GM13976 (cell line): ENCODE results near the gene AGAP1.

Source experiments
- DNase-seq: peaks from one replicate; pipeline ENCODE4 v3.0.0; 2012; ENCODE audit warnings: low spot score
- in situ Hi-C: fragments of 300-500 bp; cut with MboI; formaldehyde crosslinking; loops from one replicate; pipeline ENCODE4 v1.12.0; 2022; ENCODE audit warnings: low sequenced_read_pairs, mixed read lengths, inconsistent platforms; ENCODE audit not compliant: unreplicated experiment
- TF ChIP-seq, protein P1 (sequence below): IDR thresholded peaks from 2 replicates; pipeline ENCODE4 v1.5.1; 2012; ENCODE audit warnings: borderline replicate concordance, mild to moderate bottlenecking; ENCODE audit not compliant: insufficient read depth; ENCODE audit errors: extremely low read depth, missing control alignments, control extremely low read depth

AGAP1 gene

GRCh38 chr2:235934059-235934773 is 440.4 kb downstream of the AGAP1 start:
- DNase-seq: no peak
- in situ Hi-C loops: no loop called here
- TF ChIP-seq, protein P1, sequence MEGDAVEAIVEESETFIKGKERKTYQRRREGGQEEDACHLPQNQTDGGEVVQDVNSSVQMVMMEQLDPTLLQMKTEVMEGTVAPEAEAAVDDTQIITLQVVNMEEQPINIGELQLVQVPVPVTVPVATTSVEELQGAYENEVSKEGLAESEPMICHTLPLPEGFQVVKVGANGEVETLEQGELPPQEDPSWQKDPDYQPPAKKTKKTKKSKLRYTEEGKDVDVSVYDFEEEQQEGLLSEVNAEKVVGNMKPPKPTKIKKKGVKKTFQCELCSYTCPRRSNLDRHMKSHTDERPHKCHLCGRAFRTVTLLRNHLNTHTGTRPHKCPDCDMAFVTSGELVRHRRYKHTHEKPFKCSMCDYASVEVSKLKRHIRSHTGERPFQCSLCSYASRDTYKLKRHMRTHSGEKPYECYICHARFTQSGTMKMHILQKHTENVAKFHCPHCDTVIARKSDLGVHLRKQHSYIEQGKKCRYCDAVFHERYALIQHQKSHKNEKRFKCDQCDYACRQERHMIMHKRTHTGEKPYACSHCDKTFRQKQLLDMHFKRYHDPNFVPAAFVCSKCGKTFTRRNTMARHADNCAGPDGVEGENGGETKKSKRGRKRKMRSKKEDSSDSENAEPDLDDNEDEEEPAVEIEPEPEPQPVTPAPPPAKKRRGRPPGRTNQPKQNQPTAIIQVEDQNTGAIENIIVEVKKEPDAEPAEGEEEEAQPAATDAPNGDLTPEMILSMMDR: no peak

DNA sequence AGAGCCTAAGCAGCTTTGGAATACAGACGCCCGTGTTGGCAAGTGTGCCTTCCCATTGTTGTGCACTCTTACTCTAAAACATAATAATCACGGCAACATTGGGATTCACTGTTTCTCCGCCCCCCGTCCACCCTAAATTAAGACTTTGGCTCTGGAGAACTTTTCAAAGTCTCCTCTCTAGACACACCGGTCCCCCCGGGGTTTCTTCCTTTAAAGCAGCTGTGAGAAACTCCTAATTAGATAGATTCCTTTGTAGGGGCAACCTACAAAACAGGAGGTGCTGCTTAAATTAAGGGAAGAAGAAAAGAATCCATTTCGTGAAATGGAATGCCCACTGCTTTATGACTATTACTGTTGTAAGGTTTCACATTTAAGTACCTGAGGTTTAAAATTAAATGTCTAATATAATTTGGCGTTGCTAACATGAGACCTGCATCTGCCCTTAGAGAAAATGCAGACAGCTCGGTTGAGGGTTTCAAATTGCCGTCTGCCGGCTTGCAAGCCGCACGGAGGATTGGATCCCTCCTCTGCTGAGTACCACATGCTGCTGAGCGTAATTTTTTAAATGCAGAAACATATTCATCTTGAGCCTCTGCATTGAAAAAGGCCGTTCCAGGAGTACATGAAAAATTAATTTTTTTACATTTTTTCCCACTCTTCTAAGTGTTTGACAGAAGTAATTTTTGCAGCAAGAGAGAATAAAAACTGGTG is 441.1 kb downstream of the AGAP1 start:
- TF ChIP-seq, protein P1: no peak
- in situ Hi-C loops: no loop called here
- no peak for DNase-seq

- DNase-seq: no peak
- TF ChIP-seq, protein P1: no peak
- in situ Hi-C loops: no loop called here
Measured at GRCh38 chr2:235935773-235936172, 441.9 kb downstream of the AGAP1 start.

- in situ Hi-C loops: no loop called here
- TF ChIP-seq, protein P1: no peak
- DNase-seq: peak; percentile 33
Measured at GRCh38 chr2:235936493-235936892, 442.6 kb downstream of the AGAP1 start.

GRCh38 chr2:235937087-235937486 is 443.2 kb downstream of the AGAP1 start:
- in situ Hi-C loops: no loop called here
- no peak for DNase-seq
- TF ChIP-seq, protein P1: no peak

DNA sequence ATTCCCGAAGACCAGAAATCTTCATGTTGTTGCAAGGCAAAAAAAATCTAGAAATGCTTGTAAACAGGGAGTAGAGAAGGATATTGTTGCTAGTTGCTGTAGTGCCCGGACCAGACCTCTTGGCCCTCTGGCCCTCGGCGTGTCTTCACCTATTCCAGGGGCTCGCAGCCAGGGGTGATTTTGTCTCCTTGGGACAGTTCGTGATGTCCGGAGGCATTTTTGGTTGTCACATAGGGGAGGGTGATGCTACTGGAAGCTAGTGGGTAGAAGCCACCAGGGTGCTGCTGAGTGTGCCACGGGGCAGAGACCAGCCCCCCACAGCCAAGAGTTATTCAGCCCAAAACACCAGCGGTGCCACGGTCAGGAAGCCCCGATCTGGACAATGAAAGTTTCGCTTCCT is 443.7 kb downstream of the AGAP1 start:
- in situ Hi-C loops: no loop called here
- DNase-seq: no peak
- TF ChIP-seq, protein P1: no peak
